Uterus (tissue), 4 donors: ENCODE data around the gene TTLL9. TPM values are rescaled to one million over a fixed set of nuclear protein-coding genes. Genes with fewer than 3 reads are reported as not detected.

ENCODE experiments used
- DNase-seq, 2 donors: peaks; one replicate each; pipeline ENCODE4 v3.0.0-alpha.2; 2019 to 2020
- H3K27ac ChIP-seq, 2 donors: fragments of 200-600 bp; sonication (generic); 1 replicate in 1 of 2; 2 replicates in 1 of 2; pipeline ENCODE4 v1.5.1; 2016 to 2018
- H3K27me3 ChIP-seq, 2 donors: fragments of 200-600 bp; sonication (generic); one replicate each; pipeline ENCODE4 v1.5.1; 2018 to 2019; ENCODE audit warnings: control low read depth in 1 of 2
- H3K36me3 ChIP-seq, 2 donors: fragments of 200-600 bp; sonication (generic); one replicate each; pipeline ENCODE4 v1.5.1; 2019; ENCODE audit warnings: control low read depth in 1 of 2
- H3K4me1 ChIP-seq, 2 donors: fragments of 200-600 bp; sonication (generic); one replicate each; pipeline ENCODE4 v1.5.1; 2018 to 2019; ENCODE audit warnings: control low read depth in 1 of 2
- H3K4me3 ChIP-seq, 2 donors: fragments of 200-600 bp; sonication (generic); 1 replicate in 1 of 2; 2 replicates in 1 of 2; pipeline ENCODE4 v1.5.1; 2018 to 2019; ENCODE audit warnings: mild to moderate bottlenecking in 1 of 2
- H3K9me3 ChIP-seq, 2 donors: fragments of 200-600 bp; sonication (generic); one replicate each; pipeline ENCODE4 v1.5.1; 2019; ENCODE audit warnings: control low read depth in 1 of 2
- CTCF ChIP-seq, 4 experiments: fragments of 200-600 bp in 2 of 4; fragments of 450-650 bp in 2 of 4; sonication (generic) in 2 of 4; IDR thresholded peaks; one replicate each; pipeline ENCODE4 v1.5.1; 2016 to 2019; ENCODE audit warnings: antibody characterized with exemption in 4 of 4, mild to moderate bottlenecking in 2 of 4, moderate library complexity in 1 of 4
- POLR2A ChIP-seq, 2 donors: fragments of 450-650 bp; IDR thresholded peaks; one replicate each; pipeline ENCODE4 v1.6.1; 2016; ENCODE audit warnings: antibody characterized with exemption in 2 of 2, mild to moderate bottlenecking in 1 of 2, moderate library complexity in 1 of 2
- intact Hi-C: fragments of 100-400 bp; cut with DNase I; formaldehyde crosslinking; loops from one replicate; pipeline ENCODE4 v1.15.1; 2023; ENCODE audit warnings: low total_unique reads
- total RNA-seq, 4 donors: library from RNA; depleted of rRNA in 3 of 4; stranded (reverse); fragments of >200 nt in 3 of 4; gene quantifications; one replicate each; pipeline versions ENCODE4 v1.1.0 to v1.2.4, GENCODE V29; 2014 to 2023
- donor health status: DM: yes; HTN: yes; CAD: no.

The TTLL9 gene
- total RNA-seq, 4 donors from 2014 or later, result under 0.01 to 2.9 (median 0.91) TPM; not detected in 1

DNA sequence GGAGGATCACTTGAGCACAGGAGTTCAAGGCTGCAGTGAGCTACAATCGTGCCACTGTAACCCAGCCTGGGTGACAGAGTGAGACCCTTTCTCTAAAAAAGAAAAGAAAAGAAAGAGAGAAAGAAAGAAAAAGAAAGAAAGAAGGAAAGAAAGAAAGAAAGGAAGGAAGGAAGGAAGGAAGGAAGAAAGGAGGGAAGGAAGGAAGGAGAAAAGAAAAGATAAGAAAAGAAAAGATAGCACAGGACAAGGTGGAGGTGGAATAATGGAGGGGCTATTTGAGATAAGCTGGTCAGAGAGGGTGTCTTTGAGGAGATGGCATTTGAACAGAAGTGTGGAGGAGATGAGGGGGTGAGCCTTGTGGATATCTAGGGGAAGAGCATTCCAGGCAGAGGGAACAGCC is 84.1 kb downstream of the TTLL9 start:
- DNase-seq, result no peak
- H3K27me3 ChIP-seq, result no peaks in the 10 kb centered on the region
- no peaks in the 10 kb centered on the region for H3K4me1 ChIP-seq
- TF ChIP-seq POLR2A (IDR thresholded peaks at IDR 0.05), result no peak
- TF ChIP-seq CTCF (IDR thresholded peaks at IDR 0.05), result no peak
- H3K9me3 ChIP-seq, result no peaks in the 10 kb centered on the region
- no peak overlapping the region for H3K4me3 ChIP-seq
- intact Hi-C loops, result loop anchor here (10.0 kb wide), 1 partner anchor 110 kb away; the partner anchor contains the start of gene FOXS1
- H3K36me3 ChIP-seq, result no peaks in the 10 kb centered on the region
- no peak overlapping the region for H3K27ac ChIP-seq

DNA sequence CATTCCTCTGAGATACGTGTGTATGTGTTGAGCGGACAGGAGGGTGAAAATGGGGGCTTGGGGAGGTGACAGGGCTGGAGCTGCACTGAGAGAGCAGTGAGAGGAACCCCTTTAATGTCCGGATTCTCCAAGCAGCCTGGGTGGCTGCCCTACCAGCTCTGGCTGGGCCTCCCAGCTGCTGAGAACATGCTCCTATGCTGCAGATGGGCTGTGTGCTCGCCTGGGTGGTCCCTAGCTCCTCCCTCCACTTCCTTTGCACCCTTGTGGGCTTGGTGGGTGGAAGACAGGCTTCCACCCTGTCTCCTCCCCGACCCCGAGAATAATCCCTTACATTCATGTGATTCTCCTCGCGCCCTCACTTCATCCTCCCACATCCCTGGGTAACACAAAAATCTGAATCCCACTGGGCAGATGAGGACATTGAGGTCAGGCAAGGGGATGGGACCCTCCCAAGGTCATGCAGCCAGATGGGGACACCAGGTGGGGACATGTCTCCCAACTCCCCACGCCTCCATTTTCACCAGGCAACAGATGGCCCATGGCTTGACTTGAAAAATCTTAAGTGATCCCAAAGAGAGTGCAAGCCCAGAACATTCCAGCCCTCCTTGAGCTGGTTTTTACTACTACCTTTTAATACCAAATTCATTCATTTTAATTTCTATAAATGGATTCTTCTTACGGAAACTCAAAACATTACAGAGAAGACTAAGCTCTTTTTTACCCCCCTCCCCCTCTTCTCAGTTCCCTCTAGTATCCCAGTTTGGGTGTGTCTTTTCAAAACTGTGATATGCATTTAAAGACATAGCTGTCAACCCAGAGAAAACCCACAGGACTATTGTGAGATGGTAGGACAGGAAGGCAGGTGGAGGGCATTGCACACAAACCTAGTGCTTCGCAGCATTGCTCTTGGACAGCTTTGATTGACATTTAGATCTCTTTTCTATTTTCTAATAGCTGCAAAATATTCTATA is 86.4 kb downstream of the TTLL9 start:
- H3K27ac ChIP-seq, result no peak overlapping the region
- no peaks in the 10 kb centered on the region for H3K36me3 ChIP-seq
- no peaks in the 10 kb centered on the region for H3K9me3 ChIP-seq
- no peak overlapping the region for H3K4me3 ChIP-seq
- H3K4me1 ChIP-seq, result no peaks in the 10 kb centered on the region
- TF ChIP-seq CTCF (IDR thresholded peaks at IDR 0.05) (no peak), POLR2A (IDR thresholded peaks at IDR 0.05) (no peak)
- no peak for DNase-seq
- H3K27me3 ChIP-seq, result no peaks in the 10 kb centered on the region
- intact Hi-C loops, result loop anchor here (10.0 kb wide), 1 partner anchor 112 kb away; the partner anchor contains the start of gene FOXS1

DNA sequence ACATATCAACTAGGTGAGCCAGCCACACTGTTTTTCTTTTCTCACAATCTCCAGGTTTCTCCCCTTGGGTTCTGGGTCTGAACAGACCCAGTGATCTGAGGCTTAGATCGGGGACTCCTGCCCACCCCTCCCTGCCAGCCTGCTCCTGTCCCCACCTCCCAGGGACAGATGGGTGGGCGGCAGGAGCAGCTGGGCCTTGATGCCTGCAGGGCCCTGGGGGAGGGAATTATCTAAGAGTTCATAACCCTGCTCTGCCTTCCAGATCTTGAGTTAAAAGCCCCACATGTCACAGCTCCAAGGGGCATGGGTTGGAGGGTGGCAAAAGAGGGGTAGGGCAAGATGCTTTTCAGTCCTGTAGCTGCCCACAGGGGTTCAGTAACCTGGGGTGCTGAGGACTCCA is 92.3 kb downstream of the TTLL9 start:
- intact Hi-C loops, result no loop called here
- peaks cover 0 to 6% of the 10 kb centered on the region in 2 donors for H3K27me3 ChIP-seq
- TF ChIP-seq POLR2A (IDR thresholded peaks at IDR 0.05) (no peak), CTCF (IDR thresholded peaks at IDR 0.05) (no peak)
- DNase-seq, result no peak
- no peaks in the 10 kb centered on the region for H3K36me3 ChIP-seq
- no peaks in the 10 kb centered on the region for H3K4me1 ChIP-seq
- no peak overlapping the region for H3K27ac ChIP-seq
- H3K9me3 ChIP-seq, result no peaks in the 10 kb centered on the region
- H3K4me3 ChIP-seq, result no peak overlapping the region

DNA sequence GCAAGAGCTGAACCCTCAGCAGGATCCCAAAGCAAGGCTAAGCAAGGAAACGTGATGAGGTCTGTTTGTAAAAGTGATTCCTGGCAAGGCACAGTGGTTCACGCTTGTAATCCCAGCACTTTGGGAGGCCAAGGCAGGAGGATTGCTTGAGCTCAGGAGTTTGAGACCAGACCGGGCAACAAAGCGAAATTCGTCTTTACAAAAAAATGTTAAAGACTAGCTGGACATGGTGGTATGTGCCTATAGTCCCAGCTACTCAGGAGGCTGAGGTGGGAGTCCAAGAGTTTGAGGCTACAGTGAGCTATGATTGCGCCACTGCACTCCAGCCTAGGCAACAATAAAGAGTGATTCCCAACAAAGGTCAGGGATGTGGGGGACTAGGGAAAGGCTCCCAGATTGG is 93.5 kb downstream of the TTLL9 start:
- intact Hi-C loops, result no loop called here
- TF ChIP-seq POLR2A (IDR thresholded peaks at IDR 0.05), result no peak
- no peak for TF ChIP-seq CTCF (IDR thresholded peaks at IDR 0.05)
- Histone ChIP-seq H3K27me3 (peaks cover 0 to 8% of the 10 kb centered on the region in 2 donors), H3K36me3 (no peaks in the 10 kb centered on the region), H3K27ac (no peak overlapping the region), H3K9me3 (no peaks in the 10 kb centered on the region), H3K4me3 (no peak overlapping the region), H3K4me1 (no peaks in the 10 kb centered on the region)
- DNase-seq, result no peak

DNA sequence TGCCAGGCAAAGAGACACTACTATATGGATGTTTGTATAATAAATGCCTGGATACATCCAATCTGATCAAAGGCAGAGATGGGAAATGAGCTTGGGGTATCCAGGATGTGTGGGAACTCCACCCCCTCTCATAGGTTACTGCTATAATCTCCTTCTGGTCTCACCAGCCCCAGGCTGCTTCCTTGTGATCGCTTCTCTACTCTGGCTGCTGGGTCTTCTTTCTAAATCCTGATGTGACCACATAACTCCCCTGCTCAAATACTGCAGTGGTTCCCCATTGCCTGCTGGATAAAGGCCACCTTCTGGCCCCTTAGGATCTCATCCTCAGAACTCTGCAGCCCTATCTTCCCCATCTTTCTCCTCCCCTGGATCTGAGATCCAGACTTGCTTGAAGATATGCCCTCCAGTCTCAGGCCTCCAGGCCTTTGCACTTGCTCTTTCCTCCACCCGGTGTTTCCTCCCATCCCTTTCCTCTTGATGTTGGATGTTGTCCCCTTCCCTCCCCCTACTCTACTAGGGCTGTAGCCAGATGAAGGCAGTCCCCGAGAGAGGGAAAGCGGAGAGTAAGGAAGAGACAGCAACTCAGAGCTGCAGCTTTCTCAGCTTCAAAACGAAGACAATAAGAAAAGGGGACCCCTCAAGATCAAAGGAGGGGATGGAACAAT is 96.7 kb downstream of the TTLL9 start:
- no peak for DNase-seq
- no peaks in the 10 kb centered on the region for H3K4me1 ChIP-seq
- H3K36me3 ChIP-seq, result no peaks in the 10 kb centered on the region
- no peaks in the 10 kb centered on the region for H3K9me3 ChIP-seq
- TF ChIP-seq CTCF (IDR thresholded peaks at IDR 0.05), result no peak
- no peak for TF ChIP-seq POLR2A (IDR thresholded peaks at IDR 0.05)
- H3K27me3 ChIP-seq, result peaks cover 0 to 8% of the 10 kb centered on the region in 2 donors
- H3K4me3 ChIP-seq, result no peak overlapping the region
- H3K27ac ChIP-seq, result no peak overlapping the region
- intact Hi-C loops, result no loop called here
